ENCODE results near the gene DDX47.
A peak's percentile ranks its signal among the peaks of the same experiment; 100 is the strongest.
"Not testable (repeated sequence)": the region's sequence is repeated elsewhere in the genome, so short reads cannot be mapped to it uniquely, and the experiment has no call there.

Gene DDX47

GRCh38 chr12:12797794-12798152 is 15.4 kb upstream of the DDX47 start:
- no peak for DNase-seq (ENCODE audit: low read depth)

DNA sequence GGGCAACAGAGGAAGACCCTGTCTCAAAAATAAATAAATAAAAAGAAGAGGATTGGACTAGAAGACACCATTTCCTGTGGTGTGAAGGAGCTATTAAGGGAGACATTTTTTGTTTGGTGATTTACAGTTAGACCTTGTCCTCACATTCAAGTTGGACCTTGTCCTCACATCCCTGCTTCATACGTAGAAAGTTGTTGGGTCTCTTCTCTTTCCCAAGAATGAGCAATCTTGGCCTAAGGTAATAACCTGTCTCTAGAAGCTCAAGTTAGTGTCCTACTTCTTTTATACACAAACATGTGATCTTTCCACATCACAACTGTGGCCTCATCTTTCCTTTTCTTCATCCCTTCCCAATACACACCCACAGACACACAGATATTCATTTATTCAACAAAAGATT is 14.7 kb upstream of the DDX47 start:
- DNase-seq (ENCODE audit: low read depth) = no peak

DNA sequence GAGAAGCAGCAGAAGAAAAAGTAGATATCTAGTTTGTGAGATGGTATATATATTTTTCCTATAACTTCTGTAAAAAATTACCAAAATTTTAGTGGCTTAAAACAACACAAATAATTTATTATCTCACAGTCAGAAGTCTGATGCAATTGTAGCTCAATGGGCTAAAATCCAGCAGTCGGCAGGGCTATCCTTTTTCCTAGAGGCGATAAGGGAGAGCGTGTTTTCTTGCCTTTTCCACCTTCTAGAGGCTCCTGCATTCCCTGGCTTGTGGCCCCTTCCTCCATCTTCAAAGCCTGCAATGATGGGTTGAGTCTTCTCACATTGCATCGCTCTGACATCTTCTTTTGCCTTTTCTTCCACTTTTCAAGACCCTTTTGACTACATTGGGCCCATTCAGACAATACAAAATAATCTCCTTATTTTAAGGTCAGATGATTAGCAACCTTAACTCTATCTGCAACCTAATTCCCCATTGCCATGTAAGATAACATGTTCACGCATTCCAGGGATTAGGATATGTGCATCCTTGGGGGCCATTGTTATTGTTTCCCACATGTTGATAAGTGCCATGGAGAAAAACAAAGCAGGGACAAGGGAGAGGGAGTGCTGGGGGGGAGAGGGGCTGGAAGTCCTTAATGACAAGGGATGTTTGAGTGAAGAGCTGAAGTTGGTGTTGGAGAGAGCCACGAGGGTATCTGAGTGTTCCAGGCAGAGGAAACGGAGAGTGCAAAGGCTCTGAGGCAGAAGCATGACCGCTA is 13.8 kb upstream of the DDX47 start:
- DNase-seq (ENCODE audit: low read depth) = no peak

GRCh38 chr12:12800406-12801180 is 12.6 kb upstream of the DDX47 start:
- peak; percentile 68 for DNase-seq (ENCODE audit: low read depth)

DNA sequence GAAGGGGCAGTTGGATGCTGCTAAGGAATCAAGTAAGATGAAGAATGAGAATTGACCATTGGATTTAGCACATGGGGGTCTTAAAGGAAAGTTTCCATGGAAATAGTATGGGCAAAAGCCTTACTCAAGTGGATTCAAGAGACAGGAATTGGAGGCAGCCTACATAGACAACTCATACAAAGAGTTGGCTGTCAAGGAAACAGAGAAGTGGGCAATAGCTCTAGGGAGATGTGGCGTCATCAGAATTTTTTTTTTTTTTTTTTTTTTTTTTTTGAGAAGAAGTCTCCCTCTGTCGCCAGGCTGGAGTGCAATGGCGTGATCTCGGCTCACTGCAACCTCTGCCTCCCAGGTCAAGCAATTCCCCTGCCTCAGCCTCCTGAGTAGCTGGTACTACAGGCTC is 11.5 kb upstream of the DDX47 start:
- DNase-seq (ENCODE audit: low read depth) = not testable (repeated sequence)

DNA sequence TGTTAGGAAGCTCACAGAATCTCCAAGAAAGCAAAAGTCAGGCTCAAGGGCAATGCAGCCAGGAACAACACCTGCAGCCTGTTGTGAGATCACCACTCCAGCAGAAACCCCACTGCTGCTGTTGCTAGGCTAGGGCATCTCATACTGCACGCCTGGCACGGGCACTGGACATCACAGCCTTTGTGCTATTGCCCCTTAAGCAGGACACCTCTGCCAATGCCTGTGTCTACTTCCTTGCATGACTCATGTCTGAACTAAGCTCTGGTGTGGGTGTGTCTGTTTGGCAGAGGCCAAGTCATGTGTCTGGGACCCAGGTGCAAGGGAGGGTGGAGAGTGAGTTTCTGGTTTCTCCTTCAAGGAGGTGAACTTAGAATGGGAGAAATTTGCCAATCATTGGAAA is 10.0 kb upstream of the DDX47 start:
- peak; percentile 92 for DNase-seq (ENCODE audit: low read depth)

DNA sequence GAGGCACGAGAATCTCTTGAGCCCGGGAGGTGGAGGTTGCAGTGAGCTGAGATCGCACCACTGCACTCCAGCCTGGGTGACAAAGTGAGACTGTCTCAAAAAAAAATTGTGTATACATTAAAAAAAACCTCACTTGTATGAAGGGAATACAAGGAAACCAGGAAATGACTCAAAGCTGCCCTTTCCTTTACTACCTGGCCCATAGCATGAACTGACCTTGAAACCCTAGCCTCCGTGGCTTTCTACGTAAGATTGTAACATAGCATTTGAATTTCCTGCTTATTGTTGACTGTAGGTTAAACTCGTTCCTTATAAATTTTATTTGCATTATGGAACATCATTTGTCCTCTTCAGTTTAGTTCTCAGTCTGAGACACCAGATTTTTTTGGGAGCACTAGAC is 9.1 kb upstream of the DDX47 start:
- peak; percentile 63 for DNase-seq (ENCODE audit: low read depth)

DNA sequence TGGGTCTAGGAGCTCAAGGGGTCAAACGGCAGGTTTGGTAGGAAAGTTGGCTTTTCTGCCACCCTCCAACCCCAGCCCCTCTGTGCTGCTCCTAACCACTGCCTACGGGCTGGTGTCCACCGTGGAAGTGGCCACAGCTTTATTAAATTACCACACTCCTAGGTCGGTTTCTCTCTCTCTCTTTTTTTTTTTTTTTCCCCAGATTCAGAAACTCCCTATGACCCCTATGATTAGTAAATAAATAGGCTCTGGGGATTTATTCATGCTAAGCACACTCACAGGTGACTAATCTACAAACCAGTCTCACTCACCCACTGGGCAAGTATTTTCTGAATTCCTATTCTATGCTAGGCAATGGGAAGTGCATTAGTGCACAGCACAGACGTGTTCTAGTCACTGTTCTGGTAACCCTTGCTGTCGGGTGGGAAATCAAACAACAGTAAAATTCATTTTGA is 8.7 kb upstream of the DDX47 start:
- DNase-seq (ENCODE audit: low read depth) = peak; percentile 93

DNA sequence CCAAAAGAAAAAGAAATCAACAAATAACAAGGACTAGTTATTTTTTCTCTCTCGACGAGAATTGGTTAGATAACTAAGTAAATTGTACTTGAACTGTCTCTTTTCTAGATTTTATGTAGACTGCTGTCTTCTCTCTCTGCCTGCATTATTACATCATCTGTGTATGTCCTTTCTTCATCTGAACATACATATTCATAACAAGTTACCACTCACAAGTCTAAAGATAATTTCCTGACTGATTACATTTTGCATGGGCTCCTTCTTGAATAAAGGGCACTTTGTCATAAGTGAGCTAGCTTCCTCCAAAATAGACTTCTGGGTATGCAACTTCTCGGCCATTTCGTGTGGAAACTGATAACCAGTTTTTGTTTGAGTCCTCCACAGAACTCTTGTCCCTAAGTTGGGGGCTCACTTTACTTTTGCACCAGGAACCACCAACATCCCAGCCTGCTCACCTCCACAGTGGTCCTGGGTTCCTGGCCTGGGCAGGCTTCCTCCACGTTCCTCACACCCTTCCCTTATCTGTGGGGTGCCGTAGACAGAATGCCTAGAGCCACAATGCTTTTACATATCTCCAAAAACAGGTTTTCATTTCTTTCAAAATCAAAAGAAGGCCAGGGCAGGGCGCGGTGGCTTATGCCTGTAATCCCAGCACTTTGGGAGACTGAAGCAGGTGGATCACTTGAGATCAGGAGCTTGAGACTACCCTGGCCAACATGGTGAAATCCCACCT is 6.2 kb upstream of the DDX47 start:
- peak; percentile 22 for DNase-seq (ENCODE audit: low read depth)

GRCh38 chr12:12807517-12807903 is 5.6 kb upstream of the DDX47 start:
- DNase-seq (ENCODE audit: low read depth) = not testable (repeated sequence)

- DNase-seq (ENCODE audit: low read depth) = peak; percentile 57
Observed at GRCh38 chr12:12807970-12808702, 5.0 kb upstream of the DDX47 start.

GRCh38 chr12:12810553-12811021 is 2.6 kb upstream of the DDX47 start:
- DNase-seq (ENCODE audit: low read depth) = no peak

DNA sequence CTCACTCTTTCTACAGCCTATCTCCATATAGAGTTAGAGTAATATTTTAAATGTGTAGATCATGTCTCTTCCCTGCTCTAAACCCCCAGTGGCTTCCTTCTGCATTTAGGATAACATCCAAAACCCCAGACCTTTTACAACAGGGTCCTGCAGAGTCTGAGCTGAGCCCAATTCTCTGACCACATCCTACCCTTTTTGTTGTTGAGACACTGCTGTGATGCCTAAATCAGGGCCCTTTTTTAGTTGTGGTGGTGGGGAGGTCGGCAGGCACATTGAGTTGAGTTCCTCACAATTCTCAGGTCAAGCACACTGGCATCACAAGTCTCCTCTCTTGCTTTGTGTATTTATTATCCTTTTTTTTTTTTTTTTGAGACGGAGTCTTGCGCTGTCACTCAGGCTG is 1.8 kb upstream of the DDX47 start:
- DNase-seq (ENCODE audit: low read depth) = no peak

- DNase-seq (ENCODE audit: low read depth) = no peak
Observed at GRCh38 chr12:12812174-12812573, 972 bp upstream of the DDX47 start.

- DNase-seq (ENCODE audit: low read depth) = no peak
Observed at GRCh38 chr12:12812618-12813119, 477 bp upstream of the DDX47 start.

GRCh38 chr12:12817616-12818015 is 4.5 kb downstream of the DDX47 start:
- DNase-seq (ENCODE audit: low read depth) = no peak

DNA sequence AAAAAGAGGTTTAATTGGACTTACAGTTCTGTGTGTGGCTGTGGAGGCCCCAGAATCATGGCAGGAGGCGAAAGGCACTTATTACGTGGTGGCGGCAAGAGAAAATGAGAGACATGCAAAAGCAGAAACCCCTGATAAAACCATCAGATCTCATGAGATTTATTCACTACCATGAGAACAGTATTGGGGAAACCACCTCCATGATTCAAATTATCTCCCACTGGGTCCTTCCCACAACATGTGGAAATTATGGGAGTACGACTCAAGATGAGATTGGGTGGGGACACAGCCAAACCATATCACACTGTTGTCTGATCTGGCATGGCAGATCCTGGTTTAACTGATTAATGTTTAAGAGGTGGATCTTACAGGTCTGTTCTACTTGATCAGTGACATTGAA is 5.6 kb downstream of the DDX47 start:
- no peak for DNase-seq (ENCODE audit: low read depth)

- DNase-seq (ENCODE audit: low read depth) = no peak
Observed at GRCh38 chr12:12819221-12819620, 6.1 kb downstream of the DDX47 start.

- DNase-seq (ENCODE audit: low read depth) = peak; percentile 99
Observed at GRCh38 chr12:12819752-12820311, 6.7 kb downstream of the DDX47 start.

DNA sequence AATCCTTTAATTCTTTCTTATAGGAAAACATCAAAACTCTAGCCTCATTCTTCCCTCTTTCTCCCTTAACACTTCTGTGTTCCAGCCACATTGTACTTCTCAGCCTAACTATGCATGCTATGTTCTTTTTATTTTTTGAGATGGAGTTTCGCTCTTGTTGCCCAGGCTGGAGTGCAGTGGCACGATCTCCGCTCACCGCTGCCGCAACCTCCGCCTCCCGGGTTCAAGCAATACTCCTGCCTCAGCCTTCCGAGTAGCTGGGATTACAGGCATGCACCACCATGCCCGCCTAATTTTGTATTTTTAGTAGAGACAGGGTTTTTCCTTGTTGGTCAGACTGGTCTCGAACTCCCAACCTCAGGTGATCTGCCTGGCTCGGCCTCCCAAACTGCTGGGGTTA is 7.2 kb downstream of the DDX47 start:
- not testable (repeated sequence) for DNase-seq (ENCODE audit: low read depth)

DNA sequence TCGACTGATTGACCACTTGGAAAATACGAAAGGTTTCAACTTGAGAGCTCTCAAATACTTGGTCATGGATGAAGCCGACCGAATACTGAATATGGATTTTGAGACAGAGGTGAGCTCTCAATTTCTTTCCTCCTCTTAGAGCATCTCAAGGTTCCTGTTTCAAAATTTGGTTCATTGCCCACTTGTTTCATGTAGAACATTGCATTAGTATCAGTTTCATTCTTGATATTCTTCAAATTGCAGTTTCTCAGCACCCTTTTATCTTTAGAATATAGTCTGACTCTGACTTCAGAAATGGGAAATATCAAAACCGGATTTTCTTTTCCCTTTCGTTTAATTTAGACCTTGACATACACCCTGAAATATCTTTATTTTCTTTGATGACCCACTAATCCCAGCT is 8.8 kb downstream of the DDX47 start:
- no peak for DNase-seq (ENCODE audit: low read depth)

All from iris pigment epithelial cell (primary cell).